Measurements from ENCODE around the gene USP53.
A peak's percentile ranks its signal among the peaks of the same experiment; 100 is the strongest.
"Not testable (repeated sequence)": the region's sequence is repeated elsewhere in the genome, so short reads cannot be mapped to it uniquely, and the experiment has no call there.

USP53 gene

DNA sequence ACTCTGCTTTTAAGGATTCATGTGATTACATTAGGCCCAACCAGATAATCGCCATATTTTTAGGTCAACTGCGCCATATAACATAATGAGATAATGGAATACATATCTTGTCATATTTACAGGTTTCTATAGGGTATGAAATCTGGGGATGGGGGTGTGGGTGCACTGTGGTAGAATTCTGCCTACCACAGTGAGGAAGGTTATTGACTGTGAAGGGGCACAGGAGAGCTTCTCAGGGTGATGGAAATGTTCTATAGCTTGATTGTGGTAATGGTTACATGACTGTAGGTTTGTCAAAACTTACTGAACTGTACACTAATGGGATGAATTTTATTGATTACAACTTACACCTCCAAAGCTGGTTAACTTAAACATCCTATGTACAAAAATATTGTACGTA lies 15.9 kb downstream of the USP53 start:
- no peak for DNase-seq (ENCODE audit: low read depth)

DNA sequence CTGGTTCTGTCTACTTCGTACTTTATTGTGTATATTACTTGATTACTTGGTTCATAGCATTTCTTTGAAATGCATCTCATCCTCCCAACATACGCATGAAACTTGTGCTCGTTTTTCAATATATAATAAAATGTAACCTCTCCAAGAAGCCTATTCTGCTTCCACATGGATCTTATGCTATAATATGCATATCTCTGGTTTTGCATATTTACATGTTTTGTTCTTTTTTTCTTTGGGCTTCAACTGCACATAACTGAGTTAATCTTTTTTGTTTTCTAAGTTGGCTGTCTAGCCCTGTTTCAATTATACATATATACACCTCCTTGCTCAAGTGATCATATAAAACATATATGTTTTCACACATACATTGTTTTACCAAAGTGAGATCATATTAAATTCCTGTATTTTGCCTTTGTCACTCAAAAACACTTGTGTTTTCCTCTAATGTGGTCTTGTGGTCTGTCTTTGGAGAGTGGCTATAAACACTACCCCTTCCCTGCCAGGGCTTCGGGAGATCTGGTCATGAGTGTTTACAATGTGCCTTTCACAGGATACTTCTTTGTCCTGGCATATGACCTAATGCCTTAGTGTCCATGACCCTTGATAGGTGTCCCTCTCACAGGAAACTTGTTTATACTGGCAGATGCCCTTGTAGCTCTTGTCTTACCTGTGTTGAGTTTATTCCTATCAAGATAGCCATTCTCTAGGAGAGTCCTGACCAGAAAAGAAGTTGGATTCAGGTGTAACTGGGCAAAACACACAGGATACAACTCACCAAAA lies 17.6 kb downstream of the USP53 start:
- no peak for DNase-seq (ENCODE audit: low read depth)

DNA sequence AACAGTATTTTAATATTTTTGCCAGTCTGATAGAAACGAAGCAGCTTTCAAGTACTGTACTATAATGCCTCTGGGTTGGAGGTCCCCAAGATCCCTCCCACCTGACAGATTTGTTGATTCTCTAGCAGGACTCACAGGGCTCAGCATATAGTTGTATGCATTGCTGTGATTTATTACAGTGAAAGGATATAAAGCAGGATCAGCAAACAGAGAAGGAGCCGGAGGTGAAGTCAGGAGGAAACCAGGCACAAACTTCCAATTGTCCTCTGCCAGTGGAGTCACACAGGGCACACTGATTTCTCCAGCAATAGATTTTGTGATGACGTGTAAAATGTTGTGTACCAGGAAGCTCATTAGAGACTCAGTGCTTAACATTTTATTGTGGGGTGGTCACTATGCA lies 19.0 kb downstream of the USP53 start:
- no peak for DNase-seq (ENCODE audit: low read depth)

DNA sequence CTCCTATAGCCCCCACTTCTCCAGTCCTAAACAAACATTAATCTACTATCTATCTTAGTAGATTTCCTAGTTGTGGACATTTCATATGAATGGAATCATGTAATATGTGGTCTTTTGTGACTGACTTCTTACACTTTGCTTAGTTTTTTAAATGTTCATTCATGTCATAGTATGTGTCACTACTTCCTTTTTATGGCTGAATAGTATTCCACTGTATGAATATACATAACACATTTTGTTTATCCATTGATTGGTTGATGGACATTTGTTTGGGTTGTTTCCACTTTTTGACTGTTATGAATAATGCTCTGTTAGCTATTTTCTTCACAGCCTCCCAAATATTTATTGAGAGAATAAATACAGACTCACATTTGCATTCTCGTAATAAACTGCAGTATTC lies 19.8 kb downstream of the USP53 start:
- DNase-seq (ENCODE audit: low read depth) = no peak

DNA sequence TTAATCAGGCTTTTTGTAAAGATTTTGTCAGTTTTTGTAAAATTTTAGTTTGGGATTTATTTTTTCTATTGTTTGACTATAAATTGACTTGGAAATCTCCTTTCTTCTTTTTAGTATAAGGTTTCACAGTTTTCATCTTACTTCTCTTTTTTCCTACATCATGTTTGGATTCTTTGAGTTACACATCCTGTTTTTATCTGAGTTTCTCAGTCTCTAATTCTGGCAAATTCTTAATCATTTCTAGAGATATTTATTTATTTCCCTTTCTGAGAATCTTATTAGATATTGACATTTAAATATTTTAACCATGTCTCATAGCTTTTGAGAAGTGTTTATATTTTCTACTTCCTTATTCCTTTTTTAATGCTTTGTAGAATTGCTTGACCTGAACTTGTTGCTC lies 20.7 kb downstream of the USP53 start:
- DNase-seq (ENCODE audit: low read depth) = peak; percentile 23

DNA sequence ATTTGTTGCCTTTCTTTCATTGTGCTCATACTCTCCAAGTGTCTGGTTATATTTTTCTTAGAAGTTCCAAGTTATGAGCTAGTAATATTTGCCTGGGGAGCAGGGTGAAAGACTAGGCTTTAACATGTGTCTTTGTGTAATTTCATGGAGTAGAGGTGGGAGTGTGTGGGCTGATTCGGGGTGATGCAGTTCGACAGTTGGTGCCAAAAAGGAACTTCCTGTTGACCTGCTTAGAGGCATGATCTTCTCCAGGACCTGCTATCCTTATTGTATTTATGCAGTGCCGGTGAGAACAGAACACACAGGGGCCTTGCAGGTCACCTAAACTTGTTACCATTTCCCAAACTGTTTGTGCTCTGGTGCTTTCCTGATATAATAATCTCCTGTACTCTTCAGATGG lies 21.2 kb downstream of the USP53 start:
- no peak for DNase-seq (ENCODE audit: low read depth)

DNA sequence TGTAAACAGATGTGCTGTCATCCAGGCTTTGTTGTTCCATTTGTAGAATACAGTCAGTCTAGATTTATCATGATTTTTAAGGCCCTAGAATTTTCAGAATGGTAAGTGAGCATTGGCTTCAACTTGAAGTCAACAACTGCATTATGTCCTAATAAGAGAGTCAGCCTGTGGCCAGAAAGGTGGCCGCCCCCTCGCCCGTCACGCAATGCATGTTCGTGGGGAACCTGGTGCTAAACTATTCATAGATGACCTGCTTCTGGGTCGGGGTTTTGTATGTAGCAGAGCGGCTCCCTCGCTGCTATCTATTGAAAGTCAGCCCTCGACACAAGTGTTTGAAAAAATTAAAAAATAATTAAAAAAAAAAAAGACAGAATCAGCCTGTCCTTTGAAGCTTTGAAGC lies 24.7 kb downstream of the USP53 start:
- DNase-seq (ENCODE audit: low read depth) = no peak

DNA sequence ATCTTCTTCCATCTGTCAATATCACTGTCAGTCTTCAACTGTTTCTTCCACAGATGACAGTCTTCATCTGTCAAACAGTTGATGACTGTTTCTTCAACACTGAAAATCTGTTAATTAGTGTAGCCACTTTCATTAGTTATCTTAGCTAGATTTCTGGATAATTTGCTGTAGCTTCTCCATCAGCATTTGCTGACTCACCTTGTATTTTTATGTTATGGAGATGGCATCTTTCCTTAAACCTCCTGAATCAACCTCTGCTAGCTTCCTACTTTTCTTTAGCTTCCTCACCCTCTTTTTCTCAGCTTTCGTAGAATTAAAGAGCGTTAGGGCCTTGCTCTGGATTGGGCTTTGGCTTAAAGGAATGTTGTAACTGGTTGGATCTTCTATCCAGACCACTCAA lies 25.1 kb downstream of the USP53 start:
- no peak for DNase-seq (ENCODE audit: low read depth)

DNA sequence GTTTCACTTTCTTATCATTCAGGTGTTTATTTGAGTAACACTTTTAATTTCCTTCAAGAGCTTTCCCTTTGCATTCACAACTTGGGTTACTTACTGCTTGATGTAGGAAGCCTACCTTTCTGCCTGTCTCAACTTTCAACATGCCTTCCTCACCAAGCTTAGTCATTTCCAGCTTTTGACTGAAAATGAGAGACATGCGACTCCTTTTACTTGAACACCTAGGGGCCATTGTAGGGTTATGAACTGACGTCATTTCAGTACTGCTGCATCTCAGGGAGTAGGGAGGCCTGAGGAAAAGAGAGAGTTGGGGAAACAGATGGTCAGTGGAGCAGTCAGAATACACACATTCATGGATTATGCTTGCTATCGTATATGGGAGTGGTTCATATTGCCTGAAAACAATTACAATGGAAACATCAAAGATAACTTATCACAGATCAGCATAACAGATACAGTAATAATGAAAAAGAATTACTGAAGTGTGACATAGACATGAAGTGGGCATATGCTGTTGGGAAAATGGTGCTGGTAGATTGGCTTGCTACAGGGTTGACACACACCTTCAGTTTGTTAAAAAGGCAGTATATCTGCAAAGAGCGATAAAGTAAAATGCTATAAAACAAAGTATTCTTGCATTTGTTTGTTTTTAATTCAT lies 25.7 kb downstream of the USP53 start:
- DNase-seq (ENCODE audit: low read depth) = no peak

DNA sequence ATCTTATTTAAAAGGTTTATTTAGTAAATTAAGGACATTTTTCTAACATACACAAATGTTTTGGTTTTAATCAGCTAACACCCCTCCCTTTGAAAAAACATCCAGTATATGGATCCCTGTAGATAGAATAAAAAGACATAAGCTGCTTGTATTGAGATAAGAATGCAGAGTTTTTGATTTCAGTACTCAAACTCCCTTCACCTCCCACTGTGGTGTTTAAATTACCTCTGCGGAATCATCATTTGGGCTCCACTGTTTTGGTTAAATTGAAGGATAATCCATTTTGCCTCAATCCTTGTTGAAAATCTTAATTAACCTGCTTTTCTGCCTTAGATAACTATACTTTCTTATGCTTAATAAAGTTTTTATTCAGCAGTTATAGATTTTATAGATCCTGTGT lies 27.6 kb downstream of the USP53 start:
- DNase-seq (ENCODE audit: low read depth) = no peak

DNA sequence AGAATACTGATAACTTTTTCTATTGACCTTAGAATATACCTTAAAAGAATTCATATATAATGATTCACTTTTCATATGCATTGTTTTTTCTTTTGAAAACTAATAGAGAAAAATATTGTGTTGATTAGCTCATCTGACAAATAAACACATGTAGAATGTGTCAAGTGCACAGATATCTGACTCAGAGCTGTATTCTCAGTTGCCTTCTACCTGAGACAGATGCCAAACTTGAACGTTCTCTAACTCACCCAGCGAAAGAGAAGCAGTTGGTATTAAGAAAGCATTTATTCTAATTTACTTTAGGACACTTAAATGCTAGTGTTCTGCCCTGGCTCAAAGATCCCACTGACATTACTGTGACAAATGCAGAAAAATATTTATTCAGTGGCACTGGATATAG lies 28.1 kb downstream of the USP53 start:
- DNase-seq (ENCODE audit: low read depth) = no peak

DNA sequence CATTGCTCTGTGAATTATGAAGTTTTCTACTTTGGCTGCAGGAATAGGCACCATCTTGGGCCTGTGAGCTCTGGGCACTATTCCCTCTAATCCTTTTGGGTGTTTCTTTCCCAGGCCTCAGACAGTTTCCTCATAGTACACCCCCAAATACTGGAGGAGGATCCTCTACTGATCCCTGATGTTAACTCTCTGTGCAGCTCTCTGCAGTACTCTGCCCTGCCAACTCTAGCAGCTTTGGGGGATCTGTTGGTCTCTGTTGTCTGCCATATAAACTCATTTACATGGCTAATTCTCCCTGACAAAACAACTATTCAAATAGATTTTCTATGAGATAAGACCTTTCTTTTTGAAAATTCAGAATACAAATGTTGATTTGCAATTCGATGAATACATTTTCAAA lies 29.9 kb downstream of the USP53 start:
- DNase-seq (ENCODE audit: low read depth) = no peak

DNA sequence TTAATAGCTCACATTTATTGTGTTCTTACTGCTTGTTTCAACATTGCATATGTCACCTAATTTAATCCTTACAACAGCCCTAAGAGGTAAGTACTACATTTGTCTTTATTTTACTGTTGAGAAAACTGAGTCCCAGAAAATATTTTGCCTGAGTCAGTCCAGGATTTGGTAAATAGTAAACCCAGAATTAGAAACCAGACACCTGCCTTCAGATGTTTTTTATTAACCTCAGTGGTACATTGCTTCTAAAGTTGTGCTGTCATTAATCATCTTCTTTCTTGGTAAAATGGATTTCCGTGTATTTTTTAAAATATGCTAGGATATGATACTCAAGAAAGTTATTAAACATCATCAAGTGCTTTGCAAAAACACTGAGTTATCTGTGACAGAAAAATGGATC lies 31.4 kb downstream of the USP53 start:
- DNase-seq (ENCODE audit: low read depth) = no peak

DNA sequence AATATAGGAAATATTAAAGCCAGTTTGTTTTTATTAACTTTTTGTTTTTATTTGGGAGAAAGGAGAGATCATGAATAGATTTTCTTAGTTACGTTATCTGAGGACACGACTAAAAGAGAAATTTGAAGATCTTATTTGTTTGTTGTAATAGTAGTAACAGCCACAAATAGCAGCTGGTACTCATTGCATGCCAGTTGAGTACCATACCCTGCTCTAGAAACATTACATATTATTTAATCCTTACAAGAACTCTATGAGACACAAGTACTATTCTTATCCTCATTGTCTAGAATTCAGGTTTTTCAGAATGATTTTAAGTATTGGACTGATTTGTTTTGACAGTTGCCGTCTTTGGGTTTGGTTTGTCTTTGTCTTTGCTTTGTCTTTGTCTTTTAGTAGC lies 31.8 kb downstream of the USP53 start:
- DNase-seq (ENCODE audit: low read depth) = no peak

DNA sequence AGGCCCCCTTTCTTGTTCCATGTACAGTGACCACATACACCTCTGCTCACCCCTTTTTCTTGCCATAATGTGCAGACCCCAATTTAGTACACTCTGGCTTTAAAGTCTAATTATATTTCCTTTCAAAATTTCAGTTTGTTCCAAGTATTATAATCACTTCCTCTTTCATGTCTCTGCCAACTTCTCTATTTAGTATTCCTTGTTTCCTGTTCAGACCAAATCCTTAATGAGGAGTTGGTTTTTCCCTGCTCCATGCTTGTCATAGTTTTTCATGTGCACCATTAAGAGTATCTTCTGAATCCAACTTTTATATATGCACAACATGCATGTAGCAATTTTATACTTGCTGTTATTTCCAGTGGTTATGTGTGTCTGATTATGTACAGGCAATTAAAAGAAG lies 32.3 kb downstream of the USP53 start:
- peak; percentile 30 for DNase-seq (ENCODE audit: low read depth)

DNA sequence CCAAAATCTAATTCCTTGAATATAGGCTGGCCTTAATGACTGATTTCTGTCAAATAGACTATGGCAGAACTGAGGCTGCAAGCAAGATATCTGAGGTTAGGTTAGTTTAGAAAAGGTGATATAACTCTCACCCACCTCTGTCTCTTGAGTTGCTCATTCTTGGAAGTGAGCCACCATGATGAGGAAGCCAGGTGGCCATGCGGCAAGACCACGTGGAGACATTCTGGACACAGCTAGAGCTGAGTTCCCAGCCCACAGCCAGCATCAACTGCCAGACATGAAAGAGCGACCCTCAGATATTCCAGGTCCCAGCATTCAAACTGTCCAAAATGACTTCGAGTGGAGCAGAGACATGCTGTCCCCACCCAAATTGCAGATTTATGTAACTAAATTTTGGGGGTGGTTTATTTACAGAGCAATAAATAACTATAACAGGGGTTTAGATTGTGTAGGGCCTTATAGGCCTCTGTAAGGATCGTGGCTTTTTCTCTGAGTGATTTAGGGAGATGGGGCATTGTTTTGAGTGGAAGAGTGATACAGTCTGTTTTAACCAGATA lies 33.7 kb downstream of the USP53 start:
- no peak for DNase-seq (ENCODE audit: low read depth)

DNA sequence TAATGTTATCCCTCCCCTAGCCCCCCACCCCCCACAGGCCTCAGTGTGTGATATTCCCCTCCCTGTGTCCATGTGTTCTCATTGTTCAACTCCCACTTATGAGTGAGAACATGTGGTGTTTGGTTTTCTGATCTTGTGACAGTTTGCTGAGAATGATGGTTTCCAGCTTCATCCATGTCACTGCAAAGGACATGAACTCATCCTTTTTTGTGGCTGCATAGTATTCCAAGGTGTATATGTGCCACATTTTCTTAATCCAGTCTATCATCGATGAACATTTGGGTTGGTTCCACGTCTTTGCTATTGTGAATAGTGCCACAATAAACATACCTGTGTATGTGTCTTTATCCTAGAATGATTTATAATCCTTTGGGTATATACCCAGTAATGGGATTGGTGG lies 38.5 kb downstream of the USP53 start:
- not testable (repeated sequence) for DNase-seq (ENCODE audit: low read depth)

DNA sequence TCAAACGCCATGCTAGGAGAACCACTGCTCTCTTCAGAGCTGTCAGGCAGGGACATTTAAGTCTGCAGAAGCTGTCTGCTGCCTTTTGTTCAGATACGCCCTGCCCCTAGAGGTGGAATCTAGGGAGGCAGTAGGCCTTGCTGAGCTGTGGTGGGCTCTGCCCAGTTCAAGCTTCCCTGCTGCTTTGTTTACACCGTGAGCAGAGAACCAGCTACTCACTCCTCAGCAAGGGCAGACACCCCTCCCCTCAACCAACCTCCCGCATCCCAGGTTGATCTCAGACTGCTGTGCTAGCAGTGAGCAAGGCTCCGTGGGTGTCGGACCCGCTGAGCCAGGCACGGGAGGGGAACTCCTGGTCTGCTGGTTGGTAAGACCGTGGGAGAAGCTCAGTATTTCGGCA lies 42.7 kb downstream of the USP53 start:
- DNase-seq (ENCODE audit: low read depth) = not testable (repeated sequence)

DNA sequence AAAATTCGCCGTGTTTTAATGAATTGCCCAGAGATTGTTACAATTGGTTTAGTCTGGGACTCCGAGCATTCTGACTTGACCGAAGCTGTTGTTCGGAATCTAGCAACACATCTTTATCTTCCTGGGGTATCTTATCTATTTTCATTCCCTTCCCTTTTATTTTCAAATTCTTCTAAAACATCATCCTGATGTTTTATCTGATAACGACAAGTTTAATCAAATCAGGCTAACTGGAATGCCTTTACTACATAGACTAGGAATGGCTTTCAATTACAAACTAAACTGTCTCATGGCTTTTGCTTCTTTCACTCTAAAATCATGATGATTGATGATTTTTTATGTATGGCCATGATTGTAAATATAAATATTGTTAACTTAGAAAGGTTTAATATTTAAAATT lies 48.0 kb downstream of the USP53 start:
- no peak for DNase-seq (ENCODE audit: low read depth)

DNA sequence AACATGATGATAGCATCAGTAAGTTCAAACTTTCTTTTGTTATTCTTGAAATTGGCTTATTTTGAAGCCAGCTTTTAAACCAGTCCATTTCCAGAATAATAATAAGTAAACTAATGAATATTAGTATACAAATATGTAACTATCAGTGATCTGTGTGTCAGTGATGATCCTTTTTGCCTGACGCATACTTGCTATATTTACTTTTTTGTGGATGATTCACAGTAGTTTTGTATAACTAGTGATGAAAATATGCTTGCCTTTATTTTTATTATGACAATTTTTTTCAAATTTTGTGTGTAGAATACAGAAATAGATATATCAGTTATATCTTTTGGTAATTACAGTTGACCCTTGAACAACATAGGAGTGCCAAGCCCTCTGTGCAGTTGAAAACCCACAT lies 49.5 kb downstream of the USP53 start:
- no peak for DNase-seq (ENCODE audit: low read depth)

DNA sequence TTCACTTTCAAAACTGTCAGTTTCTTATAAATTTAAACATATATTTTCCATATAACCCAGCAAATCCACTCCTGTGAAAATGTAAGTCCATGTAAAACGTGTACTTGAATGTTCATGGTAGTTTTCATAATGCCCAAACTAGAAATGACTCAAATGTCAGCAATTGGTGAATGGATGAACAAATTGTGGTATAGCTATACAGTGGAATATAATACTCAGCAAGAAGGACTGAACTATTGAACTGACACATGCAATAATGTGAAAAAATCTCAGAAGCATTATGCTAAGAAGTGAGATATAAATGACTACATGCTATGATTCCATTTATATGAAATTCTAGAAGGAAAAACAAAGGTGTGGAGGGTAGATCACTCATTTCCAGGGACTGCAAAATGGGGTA lies 52.2 kb downstream of the USP53 start:
- DNase-seq (ENCODE audit: low read depth) = no peak

DNA sequence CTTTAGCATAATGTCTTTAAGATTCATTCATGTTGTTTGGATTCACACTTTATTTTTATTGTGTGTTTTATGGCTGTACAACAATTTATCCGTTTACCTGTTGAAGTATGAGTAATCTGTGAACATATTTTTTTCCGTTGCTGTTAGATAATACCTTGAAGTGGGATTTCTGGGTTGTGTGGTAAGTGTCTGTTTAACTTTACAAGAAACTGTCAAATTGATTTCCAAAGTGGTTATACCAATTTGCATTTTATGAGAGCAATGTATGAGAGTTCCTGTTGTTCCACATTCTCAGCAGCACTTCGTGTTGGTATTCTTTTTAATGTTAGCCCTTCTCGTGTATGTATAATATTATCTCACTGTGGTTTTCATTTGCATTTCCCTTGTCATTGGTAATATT lies 53.6 kb downstream of the USP53 start:
- no peak for DNase-seq (ENCODE audit: low read depth)

DNA sequence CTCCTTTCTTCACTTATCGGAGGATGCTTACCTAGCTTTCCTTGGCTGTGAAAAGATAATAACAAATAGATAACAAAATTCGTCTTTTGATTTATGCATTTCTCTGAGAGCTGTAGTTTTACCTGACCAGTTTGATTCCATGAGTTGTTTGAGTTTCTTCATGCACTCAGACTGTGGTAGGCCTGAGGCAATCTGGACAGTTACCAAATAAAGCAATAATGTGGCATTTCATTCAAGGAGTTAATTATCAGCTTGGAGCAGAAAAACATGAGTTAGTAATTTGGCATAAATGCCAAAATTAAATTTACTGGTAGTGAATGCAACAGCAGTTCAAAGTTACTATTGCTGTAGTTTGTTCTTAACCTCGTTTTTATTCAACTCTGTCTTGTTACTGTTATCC lies 56.0 kb downstream of the USP53 start:
- peak; percentile 42 for DNase-seq (ENCODE audit: low read depth)
